Body of pancreas (tissue), 4 donors: Measurements from ENCODE around the gene KRT20.

Source experiments
- POLR2A ChIP-seq, 3 donors: fragments of 450-650 bp; IDR thresholded peaks; one replicate each; pipeline ENCODE4 v1.6.1; 2016; ENCODE audit warnings: antibody characterized with exemption in 3 of 3, mild to moderate bottlenecking in 2 of 3
- TF ChIP-seq, protein P1 (sequence below), 7 experiments: fragments of 450-650 bp in 4 of 7; fragments of 200-600 bp in 3 of 7; sonication (generic) in 3 of 7; IDR thresholded peaks; one replicate each; pipeline ENCODE4 v1.5.1; 2016 to 2019; ENCODE audit warnings: antibody characterized with exemption in 7 of 7

GRCh38 chr17:40866838-40867237, 18.2 kb downstream of the KRT20 start, which contains the start of gene KRT12:
- TF ChIP-seq, protein P1, sequence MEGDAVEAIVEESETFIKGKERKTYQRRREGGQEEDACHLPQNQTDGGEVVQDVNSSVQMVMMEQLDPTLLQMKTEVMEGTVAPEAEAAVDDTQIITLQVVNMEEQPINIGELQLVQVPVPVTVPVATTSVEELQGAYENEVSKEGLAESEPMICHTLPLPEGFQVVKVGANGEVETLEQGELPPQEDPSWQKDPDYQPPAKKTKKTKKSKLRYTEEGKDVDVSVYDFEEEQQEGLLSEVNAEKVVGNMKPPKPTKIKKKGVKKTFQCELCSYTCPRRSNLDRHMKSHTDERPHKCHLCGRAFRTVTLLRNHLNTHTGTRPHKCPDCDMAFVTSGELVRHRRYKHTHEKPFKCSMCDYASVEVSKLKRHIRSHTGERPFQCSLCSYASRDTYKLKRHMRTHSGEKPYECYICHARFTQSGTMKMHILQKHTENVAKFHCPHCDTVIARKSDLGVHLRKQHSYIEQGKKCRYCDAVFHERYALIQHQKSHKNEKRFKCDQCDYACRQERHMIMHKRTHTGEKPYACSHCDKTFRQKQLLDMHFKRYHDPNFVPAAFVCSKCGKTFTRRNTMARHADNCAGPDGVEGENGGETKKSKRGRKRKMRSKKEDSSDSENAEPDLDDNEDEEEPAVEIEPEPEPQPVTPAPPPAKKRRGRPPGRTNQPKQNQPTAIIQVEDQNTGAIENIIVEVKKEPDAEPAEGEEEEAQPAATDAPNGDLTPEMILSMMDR (IDR thresholded peaks at IDR 0.05), result no peak
- TF ChIP-seq POLR2A (IDR thresholded peaks at IDR 0.05), result no peak
